ENCODE results near the gene RYR3. TPM values are rescaled to one million over a fixed set of nuclear protein-coding genes. Genes with fewer than 3 reads are reported as not detected.

RYR3 gene
- total RNA-seq, 1 experiment from 2014 or later: not detected

DNA sequence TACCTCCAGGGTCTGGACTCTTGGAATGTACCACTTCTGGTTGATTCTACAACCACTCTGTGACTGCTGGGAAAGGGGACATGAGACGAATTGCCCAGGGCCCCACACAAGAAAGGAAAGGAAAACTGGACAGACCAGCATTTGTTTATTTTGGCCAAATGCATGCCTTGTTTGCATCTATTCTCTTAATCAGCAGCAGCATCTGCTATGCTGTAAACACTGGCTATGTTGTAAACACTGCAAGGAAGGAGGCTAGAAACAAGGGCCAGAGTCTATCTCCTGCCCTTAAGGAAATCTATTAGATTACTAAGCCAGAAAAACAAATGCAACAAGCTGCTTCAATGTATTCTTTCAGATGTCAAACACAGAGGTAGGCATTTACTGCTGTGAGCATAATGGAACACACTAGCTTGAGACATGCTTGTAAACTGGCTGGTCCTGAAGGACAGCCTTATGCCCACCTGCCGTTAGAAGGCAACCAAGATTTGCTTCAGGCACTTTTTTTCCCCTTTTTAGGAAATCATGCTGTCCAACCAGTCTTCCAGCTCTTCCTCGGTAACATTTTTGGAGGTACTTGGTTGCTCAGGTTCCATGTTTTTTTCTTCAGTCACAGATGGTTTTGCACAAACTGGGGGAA, 555.5 kb downstream of the RYR3 start:
- DNase-seq (ENCODE audit: low read depth): no peak

DNA sequence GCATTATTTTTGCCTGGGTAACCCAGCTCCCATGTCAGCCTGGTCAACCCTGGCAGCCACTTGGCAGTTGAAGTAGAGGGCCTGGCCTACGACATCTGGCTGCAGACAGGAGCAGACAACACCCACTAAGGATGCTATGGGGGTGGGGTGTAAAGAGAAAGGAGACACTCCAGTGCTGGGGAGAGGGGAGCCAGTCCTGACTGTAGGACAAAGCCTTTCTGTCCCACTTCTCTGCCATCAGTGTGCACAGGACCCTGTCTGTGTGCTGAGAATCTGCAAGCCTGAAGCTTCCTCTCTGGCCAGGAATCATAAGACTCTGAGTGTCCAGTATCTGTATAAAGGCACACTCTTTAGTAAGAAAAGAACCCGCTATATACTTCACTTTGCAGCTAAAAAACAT, 561.2 kb downstream of the RYR3 start:
- no peak for DNase-seq (ENCODE audit: low read depth)

DNA sequence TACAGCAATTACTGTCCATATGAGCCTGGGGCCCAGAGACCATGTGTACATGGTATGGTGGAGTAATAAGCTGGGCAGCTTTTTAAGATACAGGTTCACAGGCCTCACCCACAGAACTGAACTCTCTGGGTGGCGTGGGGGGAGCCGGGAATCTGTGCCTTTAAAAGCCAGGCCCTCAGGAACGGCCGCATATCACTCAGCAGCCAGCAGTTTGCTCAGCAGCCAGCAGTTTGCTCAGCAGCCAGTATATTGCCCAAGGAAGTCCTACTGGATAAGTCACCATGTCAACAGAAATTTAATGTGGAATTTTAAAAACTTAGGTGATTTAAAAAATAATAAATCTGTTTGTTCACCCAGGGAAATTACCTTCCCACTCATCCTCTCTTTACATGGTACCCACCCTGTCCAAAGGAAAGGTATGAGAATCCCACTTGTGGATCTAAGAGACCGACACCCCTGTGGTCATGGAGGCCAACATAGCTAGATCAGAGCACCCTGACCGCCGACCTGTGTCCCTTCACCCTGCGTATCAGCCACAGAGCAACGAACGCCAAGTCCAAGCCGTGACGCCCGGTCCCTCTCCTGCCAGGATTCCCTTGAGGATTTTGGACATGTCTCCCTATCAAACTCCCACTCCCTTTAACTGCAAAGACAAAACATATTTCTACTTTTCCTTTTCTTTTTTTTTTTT, 561.8 kb downstream of the RYR3 start:
- DNase-seq (ENCODE audit: low read depth): no peak

DNA sequence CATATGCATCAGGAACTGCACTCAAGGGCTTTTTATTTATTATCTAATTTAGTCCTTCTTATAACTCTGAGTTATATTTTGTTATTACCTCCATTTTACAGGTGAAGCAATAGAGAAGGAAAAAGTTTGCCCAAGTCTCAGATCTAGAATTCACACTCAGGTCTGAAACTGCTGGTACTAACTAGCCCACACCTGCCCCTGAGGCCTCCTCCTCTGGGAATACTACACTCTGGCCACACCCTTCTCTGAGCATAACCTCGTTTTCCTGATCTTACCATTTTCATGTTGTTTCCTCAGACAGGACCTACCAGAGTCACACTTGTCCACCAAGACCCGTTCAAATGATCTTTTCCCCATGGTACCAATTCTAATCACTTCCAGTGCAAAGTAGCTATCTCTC, 563.4 kb downstream of the RYR3 start:
- no peak for DNase-seq (ENCODE audit: low read depth)

DNA sequence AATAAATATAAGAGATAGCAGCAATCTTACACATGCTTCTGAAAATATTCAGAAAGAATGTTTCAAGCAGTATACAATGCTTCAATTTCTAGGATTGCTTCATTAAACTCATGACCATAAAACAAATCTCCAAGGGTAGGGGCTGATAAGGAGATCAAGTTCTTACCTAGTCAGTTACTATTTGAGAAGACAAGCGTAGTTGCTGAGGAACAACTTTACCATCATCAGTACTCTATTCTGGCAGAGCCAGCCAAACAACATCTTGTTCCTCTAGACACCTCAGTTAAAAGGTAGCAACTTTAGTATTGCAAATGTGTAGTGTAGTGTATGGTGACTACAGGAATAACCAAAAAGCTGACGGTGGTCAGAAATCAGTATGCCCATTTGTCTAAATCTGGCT, 572.2 kb downstream of the RYR3 start:
- no peak for DNase-seq (ENCODE audit: low read depth)

DNA sequence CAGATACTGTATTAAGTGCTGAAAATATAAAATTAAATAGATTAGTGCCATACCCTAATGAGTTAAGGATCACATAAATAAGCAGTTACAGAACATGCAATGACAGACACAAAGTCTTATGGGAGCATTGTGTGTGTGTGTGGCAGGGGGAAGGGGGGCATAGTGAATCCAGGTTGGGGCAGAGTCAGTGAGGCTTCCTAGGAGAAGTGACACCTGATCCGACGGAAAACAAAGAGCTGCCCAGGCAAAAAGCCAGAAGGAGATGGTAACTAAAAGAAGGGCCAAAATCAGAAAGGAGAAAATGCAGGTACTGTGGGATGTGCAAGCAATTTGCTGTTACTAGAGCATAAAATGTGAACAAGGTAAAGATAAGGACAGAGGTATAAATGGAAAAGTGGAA, 577.4 kb downstream of the RYR3 start:
- DNase-seq (ENCODE audit: low read depth): no peak

DNA sequence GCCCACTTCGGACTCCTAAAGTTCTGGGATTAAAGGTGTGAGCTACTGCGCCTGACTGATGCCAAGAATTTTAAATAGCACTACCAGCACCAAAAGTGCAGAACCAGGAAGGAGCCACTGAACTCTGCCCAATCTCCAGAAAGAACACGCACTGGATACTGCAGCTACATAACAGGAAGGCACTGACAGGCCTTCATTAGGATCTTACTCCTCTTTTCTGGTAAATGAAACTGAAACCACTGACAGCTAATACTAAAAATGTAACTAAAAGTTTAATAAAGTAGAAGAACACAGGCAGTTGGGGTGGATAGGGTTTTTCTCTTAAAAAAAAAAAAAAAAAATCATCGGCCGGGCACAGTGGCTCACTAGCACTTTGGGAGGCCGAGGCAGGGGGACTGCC, 583.4 kb downstream of the RYR3 start:
- no peak for DNase-seq (ENCODE audit: low read depth)

DNA sequence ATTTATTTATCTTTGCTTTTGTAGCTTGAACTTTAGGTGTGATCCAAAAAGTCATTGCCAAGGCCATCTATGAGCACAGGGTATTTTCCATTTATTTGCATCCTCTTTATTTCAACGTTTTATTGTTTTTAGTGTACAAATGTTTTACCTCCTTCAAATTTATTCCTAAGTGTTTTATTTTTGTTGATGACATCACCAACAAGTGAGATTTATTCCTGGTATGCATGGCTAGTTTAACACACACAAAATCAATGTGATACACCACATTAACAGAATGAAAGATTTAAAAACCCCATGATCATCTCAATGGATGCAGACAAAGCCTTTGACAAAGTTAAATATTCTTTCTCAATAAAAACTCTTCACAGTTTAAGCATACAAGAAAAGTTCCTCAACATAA, 591.3 kb downstream of the RYR3 start:
- DNase-seq (ENCODE audit: low read depth): no peak

DNA sequence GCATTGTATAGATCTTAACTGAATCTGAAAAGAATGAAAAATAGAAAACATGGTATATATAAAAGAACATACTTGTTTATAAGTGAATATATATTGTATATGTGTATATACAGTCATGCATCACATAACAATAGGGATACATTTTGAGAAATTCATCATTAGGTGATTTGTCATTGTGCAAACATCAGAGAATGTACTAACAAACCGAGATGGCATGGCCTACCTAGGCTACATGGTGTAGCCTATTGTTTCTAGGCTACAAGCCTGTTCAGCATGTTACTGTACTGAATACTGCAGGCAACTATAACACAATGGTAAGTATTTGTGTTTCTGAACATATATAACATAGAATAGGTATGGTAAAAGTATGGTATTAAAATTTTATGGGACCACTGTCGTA, 592.9 kb downstream of the RYR3 start:
- no peak for DNase-seq (ENCODE audit: low read depth)

DNA sequence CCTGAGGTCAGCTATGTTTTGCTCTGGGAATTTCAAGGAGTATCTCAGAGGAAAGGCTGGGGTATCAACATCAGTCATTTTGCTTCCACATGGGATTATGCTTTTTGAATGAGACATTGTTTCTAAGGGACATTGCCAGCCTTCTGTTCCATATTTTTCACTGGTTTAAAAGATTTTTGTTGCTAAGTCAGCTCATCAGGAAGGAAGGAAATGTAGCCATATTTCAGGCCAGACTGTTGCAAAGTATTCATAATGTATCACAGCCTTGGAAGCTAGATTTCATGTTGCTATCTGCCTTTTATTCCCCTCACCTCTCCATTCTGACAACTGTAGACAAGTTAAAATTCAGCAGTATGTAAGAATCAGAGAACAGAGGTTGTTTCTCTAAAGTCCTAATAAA, 596.6 kb downstream of the RYR3 start:
- no peak for DNase-seq (ENCODE audit: low read depth)

DNA sequence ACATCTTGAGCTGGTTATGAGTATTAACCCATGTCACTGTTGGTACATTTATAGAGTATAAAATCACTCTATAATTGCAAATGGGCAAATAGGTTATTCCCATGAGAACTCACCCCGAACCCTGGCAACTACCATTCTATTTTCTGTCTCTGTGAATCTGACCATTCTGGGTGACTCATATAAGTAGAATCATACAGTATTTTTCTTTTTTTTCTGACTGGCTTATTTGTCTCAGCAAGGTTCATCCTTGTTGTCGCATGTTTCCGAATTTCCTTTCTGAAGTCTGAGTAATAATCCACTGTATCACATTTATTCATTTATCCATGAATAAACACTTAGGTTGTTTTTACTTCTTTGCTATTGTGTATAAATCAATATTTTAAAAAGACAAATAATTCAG, 597.6 kb downstream of the RYR3 start:
- DNase-seq (ENCODE audit: low read depth): peak; percentile 60

DNA sequence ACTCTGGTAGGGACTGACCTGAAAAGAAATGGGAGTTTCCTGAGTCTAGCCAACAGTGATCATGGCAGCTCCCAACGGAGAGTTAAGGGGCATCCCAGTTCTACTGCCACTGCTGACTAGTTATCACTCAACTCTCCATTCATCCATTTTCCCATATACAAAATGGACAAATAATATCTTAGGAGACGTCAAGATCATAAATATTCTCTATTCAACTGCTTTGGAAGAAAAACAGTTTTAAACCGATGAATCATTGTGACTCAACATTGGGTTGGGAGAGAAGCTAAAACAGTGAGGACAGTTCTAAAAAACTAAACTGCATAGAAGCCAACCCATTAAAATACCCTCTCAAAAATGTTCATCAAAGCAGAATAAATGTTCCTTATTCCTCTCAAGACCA, 600.0 kb downstream of the RYR3 start:
- DNase-seq (ENCODE audit: low read depth): peak; percentile 73

DNA sequence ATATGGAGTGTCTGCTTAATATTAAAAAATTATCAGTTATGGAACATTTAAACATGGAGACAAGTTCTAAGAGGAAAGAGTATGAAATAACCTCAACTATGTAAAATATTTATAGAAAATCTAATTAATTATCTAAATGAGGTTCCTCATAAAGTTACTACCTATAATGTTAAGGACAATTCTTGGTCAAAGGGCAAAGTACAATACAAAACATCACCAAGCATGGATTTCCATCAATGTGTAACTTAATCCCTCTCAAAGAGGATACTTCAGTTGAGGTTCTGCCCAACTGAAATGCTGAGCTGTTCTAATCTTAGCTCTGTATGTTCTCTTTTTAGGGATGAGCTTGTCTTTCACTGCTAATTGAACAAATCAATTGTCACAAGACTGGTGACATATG, 601.6 kb downstream of the RYR3 start:
- no peak for DNase-seq (ENCODE audit: low read depth)

DNA sequence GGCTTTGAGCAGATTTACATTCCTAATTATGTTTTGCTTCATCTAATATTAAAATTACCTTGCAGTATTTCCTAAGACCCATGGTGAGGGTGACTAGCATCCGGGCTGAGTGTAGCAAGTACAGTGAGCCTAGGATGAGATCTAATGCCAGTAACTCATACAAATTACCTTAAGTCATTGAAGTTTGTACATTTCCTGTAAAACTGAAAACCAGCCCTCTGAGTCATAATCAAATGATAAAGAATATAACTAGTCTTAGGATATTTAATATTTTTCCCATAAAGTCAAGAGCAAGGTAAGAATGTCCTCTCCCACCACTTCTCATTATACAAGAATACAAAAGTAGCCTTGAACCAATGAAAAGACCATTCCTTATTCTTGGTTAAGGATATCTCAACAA, 602.7 kb downstream of the RYR3 start:
- peak; percentile 40 for DNase-seq (ENCODE audit: low read depth)

Other genes with a start within 250 kb of the RYR3 start
- gene FMN1, start 116.3 kb upstream of the RYR3 start, total RNA-seq (2014; rRNA removed): 17.9 and 21.9 TPM in 2 replicates